GM19397 (cell line): ENCODE data around the gene RNF212.
"Not testable (repeated sequence)": the region's sequence is repeated elsewhere in the genome, so short reads cannot be mapped to it uniquely, and the experiment has no call there.

Experiments
- ATAC-seq: cut with Tn5 transposase; IDR thresholded peaks from one replicate; pipeline ENCODE4 v1.9.1; 2021; ENCODE audit warnings: mild to moderate bottlenecking, moderate library complexity; ENCODE audit not compliant: unreplicated experiment

RNF212 gene

DNA sequence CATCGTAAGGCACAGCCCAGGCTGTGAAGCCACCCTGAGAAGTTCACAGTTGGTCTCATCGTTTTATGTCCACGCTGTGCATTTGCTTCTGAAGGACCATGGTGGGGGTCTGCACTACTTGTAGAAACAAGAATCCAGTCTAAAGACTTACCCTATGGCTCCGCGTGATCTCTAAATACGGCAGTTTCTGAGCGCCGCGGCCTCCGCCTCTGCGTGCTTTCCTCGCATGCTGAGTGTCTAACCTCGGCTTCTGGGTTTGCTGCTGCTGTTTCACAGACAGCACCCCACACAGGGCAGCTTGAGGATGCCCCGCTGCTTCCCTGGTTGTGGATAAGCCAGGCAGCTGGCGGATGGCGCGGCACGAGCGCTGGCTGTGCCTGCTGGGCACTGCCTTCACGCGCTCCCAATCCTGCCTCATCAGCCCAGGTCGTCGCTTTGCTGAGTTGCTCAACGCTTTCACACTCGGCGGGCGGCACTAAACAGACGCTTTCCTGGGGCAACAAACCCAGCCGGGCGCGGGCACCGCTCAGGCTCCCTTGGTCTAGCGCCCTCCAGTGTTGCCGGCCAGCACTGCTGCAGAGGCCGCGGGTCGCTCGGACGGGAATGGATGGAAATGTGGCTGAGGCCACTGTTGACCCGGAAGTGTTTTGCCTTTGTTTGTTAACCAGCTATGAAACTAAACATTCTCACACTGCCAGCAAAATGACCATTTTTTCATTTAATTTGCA, 62.7 kb downstream of the RNF212 start:
- no peak for ATAC-seq

DNA sequence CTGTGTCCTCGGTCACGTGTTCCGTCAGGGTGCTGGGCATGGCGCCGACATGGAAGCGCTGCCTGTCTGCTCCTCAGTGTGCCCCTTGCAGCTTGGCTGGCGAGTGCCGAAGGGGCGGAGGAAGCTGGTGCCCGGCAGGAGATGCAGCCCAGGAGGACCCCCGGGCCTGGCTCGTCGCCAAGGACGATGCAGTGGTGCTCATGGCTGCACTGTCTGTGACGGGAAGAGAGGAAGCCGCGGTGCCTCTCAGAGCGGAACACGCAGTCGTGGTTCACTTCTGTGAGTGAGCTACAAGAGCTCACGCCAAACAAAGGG, 63.8 kb downstream of the RNF212 start:
- ATAC-seq = no peak

DNA sequence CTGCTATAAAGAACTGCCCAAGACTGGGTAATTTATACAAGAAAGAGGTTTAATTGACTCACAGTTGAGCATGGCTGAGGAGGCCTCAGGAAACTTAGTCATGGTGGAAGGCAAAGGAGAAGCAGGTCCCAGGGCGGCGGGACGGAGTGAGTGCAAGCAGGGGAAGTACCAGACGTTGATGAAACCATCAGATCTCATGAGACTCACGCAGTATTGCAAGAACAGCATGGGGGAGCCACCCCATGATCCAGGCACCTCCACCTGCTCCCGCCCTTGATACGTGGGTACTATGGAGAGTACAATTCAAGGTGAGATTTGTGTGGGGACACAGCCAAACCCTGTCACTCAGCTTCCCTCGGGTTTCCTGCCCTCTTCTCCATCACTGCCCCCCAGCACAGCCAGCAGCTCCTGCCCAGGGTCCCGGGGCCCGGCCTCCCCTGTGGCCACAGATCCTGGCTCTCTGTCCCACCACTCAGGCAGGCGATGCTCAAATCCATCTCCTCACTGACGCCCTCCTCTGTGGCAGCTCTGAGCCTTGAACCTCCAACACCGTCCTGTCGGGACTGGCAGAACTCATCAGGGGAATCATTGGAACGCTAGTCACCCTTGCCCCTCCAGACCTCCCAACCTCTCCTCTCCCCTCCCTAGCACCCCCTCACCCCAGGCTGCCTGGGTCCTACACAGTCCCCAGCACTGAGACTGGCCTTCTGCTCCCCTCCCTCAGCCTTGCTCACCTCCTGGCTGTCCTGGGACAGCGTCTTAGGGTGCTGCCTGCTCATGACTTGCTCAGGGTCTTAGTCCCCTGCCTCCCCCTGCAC, 64.4 kb downstream of the RNF212 start:
- ATAC-seq = no peak

- ATAC-seq = no peak
Measured at GRCh38 chr4:1047976-1048772, 65.2 kb downstream of the RNF212 start.

- no peak for ATAC-seq
Measured at GRCh38 chr4:1047106-1047975, 66.0 kb downstream of the RNF212 start.

GRCh38 chr4:1046581-1047011, 66.8 kb downstream of the RNF212 start:
- not testable (repeated sequence) for ATAC-seq

- no peak for ATAC-seq
Measured at GRCh38 chr4:1045595-1046201, 67.7 kb downstream of the RNF212 start.

GRCh38 chr4:1045193-1045594, 68.2 kb downstream of the RNF212 start:
- no peak for ATAC-seq

DNA sequence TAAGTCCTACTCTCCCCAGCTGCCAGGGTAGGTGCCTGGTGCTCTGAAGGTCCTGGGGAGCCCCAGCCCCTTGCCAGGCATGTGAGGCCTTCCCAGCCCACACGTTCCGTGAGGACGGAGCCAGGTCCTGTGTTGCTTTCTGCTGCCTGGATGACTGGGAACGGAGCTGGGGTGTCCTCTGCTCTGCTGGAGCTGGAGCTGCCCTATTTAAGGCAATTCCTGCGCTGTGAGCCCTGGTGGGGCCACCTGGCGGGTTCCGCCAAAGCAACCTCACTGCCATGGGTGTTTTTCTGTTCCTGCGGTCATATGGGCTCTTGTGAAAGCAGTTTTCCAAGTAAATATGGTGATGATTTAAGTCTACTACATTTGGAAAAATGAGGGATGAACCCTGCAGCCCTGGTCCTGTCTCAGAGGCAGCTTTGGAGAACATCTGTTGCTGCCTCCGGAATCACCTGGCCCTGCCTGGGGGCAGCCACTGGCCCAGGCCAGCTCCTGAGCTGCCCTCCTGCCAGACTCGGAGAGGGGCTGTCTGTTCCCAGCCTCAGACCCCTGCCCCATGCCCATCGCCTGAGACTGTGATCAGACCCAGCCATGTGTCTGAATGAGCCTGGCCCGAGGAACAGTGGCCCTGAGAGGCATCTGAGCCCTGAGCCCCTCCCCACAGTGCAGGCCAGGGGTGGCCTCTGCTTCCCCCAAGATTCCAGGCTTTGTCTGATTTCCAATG, 68.7 kb downstream of the RNF212 start:
- ATAC-seq = no peak

- ATAC-seq = no peak
Measured at GRCh38 chr4:1043651-1044468, 69.5 kb downstream of the RNF212 start.

GRCh38 chr4:1043162-1043561, 70.2 kb downstream of the RNF212 start:
- ATAC-seq = no peak

DNA sequence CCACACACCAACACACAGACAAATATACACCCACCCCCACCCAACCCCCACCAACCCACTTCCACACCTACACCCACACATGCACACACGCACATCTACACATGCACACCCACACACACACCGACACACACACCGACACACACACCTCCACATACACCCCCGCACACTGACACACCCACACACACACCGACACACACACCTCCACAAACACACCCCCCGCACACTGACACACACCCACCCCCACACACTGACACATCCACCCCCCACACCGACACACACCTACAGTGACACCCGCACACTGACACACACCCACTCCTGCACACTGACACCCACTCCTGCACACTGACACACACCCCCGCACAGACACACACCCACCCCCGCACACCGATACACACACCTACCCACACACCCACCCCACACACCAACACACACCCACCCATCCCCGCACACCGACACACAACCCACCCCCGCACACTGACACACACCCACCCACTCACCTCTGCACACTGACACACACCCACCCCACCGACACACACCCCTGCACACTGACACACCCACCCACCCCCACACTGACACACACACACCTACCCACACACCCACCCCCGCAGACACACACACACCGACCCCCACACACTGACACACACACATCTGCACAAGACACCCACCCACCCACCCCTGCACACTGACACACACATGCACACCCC, 70.9 kb downstream of the RNF212 start:
- no peak for ATAC-seq

GRCh38 chr4:1041936-1042330, 71.4 kb downstream of the RNF212 start:
- no peak for ATAC-seq

GRCh38 chr4:1041147-1041935, 72.0 kb downstream of the RNF212 start:
- ATAC-seq = no peak

- ATAC-seq = no peak
Measured at GRCh38 chr4:1040344-1041146, 72.8 kb downstream of the RNF212 start.

GRCh38 chr4:1039493-1040343, 73.6 kb downstream of the RNF212 start:
- no peak for ATAC-seq
